ENCODE results near the gene IRX1.

IRX1 gene
- 0 to 0.04 (median 0) reads per million in 3 experiments for total RNA-seq

- no peak for DNase-seq
Measured at GRCh38 chr5:3595006-3595961, at the start of gene IRX1. TSS of gene IRX1 (plus strand) at chr5:3595832. CDS start at chr5:3596106, 274 bp downstream.

DNA sequence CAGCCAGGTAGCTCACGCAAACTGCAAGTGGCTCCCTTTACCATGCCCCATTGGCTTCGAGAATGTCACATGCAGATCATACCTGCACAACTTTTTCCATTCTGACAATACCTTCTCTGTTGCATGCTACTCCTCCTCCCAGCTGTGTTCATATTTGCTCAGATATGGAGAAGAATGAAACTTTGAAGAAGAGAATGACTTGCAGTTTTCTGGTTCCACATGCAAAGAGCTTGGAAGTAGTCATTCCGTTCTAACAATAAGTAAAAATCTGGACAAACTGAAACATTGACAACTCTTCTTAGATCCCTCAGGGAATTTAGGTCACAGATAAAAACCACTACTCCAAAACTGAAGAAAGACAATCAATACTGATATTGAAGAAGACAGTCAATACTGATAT, 49.6 kb upstream of the IRX1 start:
- no peak for DNase-seq

DNA sequence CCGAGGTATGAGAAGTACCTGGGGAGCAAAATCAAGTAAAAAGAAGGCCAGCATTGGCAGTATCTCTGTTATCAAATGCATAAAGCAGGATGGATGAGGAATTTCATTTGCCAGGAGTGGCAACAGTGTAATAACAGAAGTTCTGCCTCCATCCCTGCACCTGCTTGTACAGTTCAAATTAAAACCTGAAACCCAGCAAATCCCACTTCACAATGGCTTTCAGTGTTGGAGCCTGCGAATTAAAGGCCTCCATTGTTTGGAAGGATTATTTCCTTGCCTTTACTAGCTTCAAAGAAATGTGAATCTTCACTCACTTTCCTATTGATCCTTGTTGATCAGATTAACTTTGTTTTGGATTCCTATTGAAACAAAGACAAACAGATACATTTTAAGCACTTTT, 31.5 kb upstream of the IRX1 start:
- no peak for DNase-seq

GRCh38 chr5:3564827-3565518, 30.7 kb upstream of the IRX1 start:
- DNase-seq = no peak

GRCh38 chr5:3584724-3585531, 10.7 kb upstream of the IRX1 start:
- no peak for DNase-seq

DNA sequence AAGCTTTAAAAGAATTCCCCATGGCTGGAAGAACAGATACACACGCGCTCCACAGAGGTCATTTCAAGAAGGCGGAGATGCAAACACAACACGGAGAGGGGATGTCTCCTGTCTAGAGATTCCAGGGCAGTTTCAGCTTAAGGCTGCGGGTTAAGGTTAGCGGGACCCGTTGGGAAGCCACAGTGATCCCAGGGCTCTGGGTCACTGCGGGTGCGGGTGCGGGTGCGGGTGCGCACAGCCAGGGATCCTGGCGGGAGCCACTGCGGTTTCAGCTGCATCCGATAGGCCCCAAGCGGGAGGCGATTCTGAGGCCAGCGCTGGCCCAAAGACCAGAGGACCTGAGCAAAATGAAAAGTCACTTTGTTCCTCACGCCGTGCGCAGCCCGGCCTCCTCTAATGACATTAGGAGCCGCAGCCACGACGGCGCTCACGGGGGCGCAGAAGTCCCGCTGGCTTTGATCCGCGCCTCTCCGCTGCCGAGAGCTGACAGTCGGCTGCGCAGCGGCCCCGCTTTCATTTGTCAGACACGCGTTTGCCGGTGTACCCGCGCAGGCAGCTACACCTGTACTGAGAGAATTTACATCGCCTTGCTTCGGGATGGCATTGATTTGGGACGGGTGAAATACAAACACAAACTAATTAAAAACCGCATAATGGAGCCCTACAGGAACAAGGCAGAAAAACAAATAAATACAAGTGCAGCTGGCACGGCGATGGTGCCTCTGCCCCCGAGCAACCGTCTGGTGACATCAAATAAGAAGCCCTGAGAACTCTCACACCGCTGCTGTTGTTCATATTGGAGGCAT, 5.3 kb upstream of the IRX1 start:
- no peak for DNase-seq

DNA sequence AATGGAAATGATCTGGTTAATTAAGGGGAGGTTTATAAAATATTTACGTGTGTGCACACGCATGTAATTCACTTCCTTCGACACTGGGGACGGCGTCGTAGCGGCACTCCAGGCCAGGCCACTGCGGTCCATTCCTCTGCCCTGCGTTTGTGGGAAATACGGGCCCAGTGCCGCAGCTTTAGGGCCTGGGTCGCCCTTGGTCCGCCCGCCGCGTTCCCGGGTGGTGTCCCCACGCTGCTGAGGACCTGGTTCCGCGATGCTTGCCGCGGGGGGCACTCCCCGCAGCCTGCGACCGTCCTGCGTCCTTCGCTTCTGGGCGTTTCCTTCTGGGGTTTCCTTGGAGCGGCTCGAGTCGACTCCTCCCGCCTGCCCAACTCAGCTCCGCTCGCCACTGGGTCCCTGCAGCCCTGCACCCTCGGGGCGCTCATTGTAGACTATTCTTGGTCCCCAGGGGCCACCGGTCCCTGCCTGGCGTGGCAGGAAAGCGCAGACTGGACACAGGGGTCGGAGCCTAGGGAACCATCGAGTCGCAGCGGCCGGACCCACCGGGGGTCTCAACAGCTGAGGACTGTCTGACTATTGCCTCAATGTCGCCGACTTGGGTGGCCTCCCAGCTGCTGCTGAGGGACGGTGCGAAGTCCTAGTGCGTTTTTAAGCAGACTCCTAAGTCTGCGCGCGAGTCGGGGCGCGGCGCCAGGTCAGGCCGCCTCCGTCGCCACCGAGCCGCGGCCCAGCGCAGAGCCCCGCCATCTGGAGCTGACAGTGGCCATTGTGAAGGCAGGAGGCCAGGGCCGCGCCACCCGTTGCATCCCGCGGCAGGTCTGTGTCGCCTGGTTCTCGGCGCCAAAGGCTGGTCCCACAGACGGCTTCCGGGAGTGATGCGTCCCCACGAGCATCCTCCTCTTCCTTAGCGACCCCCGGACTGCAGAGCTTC, 4.4 kb upstream of the IRX1 start:
- no peak for DNase-seq

DNA sequence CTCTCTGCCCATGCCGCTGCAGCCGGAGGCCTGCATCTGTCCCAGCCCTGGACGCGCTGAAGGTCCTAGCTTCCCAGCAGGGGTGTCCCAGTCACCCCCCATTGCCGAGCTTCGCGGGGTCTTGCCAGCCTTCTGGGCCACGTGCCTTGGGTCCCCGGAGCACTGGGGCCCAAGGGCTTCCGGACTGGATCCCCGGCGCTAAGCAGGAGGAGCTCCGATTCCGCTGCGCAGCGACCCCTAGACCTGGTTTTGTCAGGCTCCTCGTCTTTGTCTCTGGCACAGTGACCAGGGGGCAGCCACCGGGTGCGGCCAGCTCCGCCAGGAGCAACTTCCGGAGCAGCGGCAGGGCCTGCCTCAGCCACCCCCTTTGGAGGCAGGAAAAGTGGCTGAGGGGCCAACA, 3.3 kb upstream of the IRX1 start:
- DNase-seq = no peak

GRCh38 chr5:3593771-3594509, 1.7 kb upstream of the IRX1 start:
- DNase-seq = no peak

DNA sequence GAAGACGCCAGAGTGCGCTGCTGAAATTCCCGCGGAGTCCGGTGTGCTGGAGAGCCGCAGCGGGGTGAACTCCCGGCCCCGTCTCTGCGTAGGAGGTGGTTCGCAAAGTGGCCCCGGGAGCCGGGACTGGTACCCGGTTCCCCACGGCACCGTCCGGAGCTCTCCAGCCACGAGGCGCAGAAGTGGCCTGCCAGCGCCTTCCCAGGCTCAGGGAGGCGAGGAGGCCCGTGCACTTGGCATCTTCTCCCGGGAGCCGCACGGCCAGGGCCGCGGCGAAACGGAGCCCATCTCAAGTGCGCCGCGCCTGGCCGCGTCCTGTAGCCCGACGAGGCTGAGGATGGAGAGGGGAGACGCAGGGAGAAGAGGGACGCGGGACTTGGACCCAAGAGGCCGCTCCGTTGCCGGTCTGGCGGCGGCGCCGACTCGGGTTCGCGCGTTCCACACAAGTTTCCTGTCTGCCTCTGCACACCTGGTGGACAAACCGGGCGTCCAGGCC, 1.1 kb upstream of the IRX1 start:
- no peak for DNase-seq

DNA sequence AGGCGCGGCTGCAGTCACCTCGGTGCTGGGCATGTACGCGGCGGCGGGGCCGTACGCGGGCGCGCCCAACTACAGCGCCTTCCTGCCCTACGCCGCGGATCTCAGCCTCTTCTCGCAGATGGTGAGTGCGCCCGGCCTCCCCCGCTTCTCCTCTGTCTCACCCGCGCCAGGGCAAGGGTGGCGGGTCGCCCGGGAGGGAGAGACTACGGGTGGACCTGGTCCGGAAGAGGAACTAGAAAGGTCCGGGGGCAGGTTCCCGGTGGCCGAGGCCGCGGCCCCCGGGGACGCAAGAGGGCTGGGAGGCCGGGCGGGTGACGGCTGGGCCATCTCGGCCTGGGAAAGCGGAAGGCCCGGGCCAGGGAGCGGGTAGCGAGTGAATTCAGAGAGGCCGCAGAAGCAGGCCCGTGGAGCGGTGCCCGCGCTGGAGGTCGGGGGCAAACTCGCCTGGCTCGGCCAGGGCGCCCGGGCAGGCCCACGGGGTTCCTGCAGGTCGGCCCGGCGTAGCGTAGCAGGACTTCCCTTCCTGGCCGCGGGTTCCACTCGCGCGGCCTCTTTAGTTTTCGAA, 711 bp downstream of the IRX1 start:
- no peak for DNase-seq

- DNase-seq = no peak
Measured at GRCh38 chr5:3596857-3597166, 1.2 kb downstream of the IRX1 start.

DNA sequence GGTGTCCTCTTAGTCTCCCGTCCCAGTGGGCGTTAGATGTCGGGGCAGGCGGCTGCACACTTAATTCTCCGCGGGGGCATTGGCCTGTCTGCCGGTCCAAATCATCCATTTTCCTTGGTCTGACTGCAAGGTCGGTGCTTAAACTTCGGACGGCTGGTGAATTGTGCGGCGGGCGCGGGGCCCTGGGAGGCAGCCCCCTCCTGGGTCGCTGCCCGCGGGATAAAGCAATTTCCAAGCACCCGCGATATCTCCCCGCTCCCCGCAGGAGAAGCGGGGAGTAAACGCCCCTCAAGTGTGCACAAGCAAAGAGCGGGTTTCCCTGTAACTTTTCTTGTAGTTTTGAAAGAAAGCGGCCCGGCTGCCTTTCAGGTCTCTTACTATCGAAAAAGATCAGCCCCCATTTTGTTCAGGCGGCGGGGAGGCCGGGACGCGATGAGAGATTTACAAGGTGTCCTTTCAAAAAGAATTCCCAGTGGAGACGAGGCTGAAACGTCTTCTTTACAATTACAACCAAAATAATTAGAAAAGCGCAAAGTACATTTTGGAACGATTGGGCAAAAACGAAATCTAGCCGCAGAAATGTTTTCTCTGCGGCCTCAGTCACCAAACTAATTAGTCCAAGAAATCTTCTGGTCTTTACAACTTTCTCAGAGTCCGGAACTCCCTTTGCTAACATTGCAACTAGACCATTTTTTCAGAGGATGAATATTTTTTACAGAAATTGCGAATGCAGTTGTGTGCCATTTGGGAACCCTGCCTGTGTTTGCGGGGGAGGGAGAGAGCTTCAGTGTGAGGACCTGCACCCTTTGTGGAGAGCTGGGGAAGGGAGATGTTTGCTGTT, 1.8 kb downstream of the IRX1 start:
- DNase-seq = no peak

DNA sequence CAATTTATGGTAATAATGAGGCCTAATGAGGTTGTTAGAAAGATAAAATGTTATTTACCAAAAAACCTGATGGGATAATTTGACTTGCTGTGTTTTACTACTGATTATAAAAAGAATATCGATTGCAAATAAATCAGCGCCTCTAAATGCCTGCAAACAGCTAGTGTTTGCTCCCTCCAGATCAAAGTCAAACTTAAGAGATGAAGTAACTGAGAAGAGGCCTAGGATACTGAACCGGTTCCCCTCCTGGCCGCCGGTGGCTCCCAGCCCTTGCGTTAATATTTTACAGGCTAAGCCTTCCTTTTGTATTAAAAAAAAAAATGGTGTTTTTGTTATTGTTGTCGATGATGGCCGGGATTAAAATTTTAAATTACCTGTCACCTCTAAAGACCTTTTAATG, 2.6 kb downstream of the IRX1 start:
- DNase-seq = no peak

DNA sequence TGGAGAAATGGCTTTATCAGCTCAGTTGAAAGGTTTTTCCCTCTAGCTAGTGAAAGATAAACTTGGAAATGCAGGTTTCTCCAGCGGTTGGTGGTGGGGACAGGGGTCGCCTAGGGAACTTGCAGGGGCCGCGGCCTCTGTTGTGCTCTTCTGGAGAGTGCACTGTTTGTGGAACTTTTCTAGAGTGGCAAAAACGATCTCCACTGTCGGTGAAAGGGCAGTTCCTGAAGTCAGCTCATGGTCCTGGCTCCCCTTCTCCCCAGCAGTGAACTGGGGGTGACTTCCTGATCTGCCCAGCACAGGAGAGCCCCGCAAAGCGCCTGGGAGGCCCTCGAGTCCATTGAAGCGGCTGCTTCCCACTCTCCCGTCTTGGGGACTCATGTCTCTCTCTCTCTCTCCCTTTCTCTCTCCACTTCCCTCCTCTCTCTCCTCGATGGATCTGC, 3.2 kb downstream of the IRX1 start:
- no peak for DNase-seq

DNA sequence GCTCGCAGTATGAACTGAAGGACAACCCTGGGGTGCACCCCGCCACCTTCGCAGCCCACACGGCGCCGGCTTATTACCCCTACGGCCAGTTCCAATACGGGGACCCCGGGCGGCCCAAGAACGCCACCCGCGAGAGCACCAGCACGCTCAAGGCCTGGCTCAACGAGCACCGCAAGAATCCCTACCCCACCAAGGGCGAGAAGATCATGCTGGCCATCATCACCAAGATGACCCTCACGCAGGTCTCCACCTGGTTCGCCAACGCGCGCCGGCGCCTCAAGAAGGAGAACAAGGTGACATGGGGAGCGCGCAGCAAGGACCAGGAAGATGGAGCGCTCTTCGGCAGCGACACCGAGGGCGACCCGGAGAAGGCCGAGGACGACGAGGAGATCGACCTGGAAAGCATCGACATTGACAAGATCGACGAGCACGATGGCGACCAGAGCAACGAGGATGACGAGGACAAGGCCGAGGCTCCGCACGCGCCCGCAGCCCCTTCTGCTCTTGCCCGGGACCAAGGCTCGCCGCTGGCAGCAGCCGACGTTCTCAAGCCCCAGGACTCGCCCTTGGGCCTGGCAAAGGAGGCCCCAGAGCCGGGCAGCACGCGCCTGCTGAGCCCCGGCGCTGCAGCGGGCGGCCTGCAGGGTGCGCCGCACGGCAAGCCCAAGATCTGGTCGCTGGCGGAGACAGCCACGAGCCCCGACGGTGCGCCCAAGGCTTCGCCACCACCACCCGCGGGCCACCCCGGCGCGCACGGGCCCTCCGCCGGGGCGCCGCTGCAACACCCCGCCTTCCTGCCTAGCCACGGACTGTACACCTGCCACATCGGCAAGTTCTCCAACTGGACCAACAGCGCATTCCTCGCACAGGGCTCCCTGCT, 3.8 kb downstream of the IRX1 start:
- no peak for DNase-seq

DNA sequence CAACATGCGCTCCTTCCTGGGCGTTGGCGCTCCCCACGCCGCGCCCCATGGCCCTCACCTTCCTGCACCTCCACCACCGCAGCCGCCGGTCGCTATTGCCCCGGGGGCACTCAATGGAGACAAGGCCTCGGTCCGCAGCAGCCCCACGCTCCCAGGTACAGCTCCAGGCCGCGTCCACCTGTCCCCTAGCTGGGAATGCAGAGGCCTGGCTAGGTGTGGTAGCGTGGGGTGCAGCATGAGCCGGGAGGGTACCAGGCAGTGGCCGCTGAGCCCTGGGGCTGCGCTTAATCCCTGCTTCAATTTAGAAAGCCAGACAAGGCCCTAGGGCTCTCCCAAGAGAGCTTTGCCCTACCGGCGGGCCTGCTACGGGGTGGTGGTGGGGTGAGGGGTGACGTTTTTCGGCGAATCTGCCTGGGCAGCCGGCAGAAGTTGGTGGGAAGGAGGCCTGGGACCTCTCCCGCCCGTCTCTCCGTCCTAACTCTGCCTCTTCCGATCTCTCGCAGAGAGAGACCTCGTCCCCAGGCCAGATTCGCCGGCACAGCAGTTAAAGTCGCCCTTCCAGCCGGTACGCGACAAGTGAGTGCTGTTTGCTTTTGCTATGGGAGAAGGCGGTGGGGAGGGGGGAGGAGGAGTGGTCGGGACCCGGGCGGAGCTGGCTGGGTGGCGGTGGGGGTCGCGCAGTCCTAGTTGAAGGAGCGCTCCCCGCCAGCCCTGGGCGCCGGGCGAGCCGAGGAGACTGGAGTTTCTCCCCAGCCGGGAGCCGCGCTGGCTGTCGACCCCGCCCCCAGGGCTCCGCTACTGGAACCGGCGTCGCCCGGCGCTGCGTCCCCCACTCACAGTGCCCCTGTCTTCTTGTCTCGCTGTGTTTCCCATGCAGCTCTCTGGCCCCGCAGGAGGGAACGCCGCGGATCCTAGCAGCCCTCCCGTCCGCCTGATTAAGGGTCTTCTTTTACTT, 4.8 kb downstream of the IRX1 start:
- no peak for DNase-seq

Data from central memory CD4-positive, alpha-beta T cell (primary cell).